WERI-Rb-1 (cell line): ENCODE measurements around the gene KLF18.

Experiments used
- DNase-seq: peaks from one replicate; pipeline ENCODE4 v3.0.0-alpha.2; 2020
- H3K27ac ChIP-seq: fragments of 250-450 bp; sonication (Bioruptor Pico); 2 replicates; pipeline ENCODE4 v1.5.1; 2020; ENCODE audit warnings: mild to moderate bottlenecking, moderate library complexity
- H3K27me3 ChIP-seq: fragments of 250-450 bp; sonication (Bioruptor Pico); 2 replicates; pipeline ENCODE4 v1.5.1; 2021; ENCODE audit warnings: mild to moderate bottlenecking, low read depth, moderate library complexity; ENCODE audit not compliant: insufficient read depth, severe bottlenecking
- H3K36me3 ChIP-seq: fragments of 250-450 bp; sonication (Bioruptor Pico); 2 replicates; pipeline ENCODE4 v1.5.1; 2020; ENCODE audit warnings: mild to moderate bottlenecking, moderate library complexity
- H3K4me3 ChIP-seq: 2 replicates; pipeline ENCODE4 v1.5.1; 2011; ENCODE audit warnings: low read depth, mild to moderate bottlenecking, control low read depth, low read length
- H3K9me3 ChIP-seq: fragments of 250-450 bp; sonication (Bioruptor Pico); 2 replicates; pipeline ENCODE4 v1.5.1; 2021; ENCODE audit warnings: mild to moderate bottlenecking, moderate library complexity; ENCODE audit not compliant: severe bottlenecking
- TF ChIP-seq, protein P1 (sequence below): IDR thresholded peaks from 2 replicates; pipeline ENCODE4 v1.5.1; 2011; ENCODE audit warnings: low read depth, mild to moderate bottlenecking, control low read depth, inconsistent platforms, low read length

The KLF18 gene

DNA sequence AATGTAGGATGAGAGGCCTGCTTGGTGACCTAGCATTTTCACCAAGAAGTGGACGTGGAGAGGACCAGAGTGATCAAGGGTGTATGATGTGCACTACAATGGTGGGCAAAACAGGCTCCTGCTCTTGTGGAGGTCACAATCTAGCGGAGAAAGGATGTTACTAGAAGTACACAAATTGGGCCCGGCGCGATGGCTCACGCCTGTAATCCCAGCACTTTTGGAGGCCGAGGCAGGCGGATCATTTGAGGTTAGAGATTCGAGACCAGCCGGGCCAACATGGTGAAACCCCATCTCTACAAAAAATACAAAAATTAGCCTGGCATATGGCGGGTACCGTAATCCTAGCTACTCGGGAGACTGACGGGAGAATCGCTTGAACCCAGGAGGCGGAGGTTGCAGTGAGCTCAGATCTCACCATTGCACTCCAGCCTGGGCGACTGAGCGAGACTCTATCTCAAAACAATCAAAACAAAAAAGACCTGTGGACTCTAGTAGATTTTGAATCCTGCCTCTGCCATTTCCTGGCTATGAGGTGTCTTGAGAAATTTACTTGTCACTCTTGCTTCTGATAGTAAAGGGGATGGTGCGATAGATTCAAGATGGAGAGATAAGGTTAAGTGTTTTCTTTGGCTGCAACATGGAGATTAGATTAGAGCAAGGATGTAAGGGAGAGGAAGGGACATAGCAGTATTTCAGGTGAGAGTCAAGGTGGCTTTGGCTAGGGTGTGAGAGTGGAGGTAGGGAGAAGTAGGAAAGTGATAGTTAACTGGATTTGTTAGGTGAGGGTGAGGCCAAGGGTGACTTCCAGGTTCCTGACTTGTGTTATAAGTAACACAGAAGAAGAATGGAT lies 7.1 kb downstream of the KLF18 start:
- Histone ChIP-seq H3K27ac (no peak overlapping the region), H3K36me3 (no peaks in the 10 kb centered on the region), H3K9me3 (no peaks in the 10 kb centered on the region), H3K27me3 (no peaks in the 10 kb centered on the region), H3K4me3 (no peak overlapping the region)
- DNase-seq, result no peak
- TF ChIP-seq, protein P1, sequence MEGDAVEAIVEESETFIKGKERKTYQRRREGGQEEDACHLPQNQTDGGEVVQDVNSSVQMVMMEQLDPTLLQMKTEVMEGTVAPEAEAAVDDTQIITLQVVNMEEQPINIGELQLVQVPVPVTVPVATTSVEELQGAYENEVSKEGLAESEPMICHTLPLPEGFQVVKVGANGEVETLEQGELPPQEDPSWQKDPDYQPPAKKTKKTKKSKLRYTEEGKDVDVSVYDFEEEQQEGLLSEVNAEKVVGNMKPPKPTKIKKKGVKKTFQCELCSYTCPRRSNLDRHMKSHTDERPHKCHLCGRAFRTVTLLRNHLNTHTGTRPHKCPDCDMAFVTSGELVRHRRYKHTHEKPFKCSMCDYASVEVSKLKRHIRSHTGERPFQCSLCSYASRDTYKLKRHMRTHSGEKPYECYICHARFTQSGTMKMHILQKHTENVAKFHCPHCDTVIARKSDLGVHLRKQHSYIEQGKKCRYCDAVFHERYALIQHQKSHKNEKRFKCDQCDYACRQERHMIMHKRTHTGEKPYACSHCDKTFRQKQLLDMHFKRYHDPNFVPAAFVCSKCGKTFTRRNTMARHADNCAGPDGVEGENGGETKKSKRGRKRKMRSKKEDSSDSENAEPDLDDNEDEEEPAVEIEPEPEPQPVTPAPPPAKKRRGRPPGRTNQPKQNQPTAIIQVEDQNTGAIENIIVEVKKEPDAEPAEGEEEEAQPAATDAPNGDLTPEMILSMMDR, result no peak

DNA sequence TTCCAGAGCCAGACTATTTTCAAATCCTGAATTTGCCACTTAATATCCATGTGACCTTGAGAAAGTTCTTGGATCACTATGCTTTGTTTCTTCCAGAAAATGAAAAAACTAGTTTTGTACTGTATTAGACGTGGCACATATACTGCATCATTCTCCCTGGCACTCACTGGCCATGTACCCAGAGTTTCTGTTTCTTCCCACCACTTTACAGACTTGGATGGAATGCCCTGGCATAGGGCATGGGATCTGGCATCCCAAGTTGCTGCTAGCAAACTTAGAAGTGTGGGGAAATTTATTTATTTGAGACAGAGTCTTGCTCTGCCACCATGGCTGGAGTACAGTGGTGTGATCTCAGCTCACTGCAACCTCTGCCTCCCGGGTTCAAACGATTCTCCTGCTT lies 10.0 kb downstream of the KLF18 start:
- no peaks in the 10 kb centered on the region for H3K36me3 ChIP-seq
- TF ChIP-seq, protein P1, result no peak
- no peak overlapping the region for H3K4me3 ChIP-seq
- DNase-seq, result no peak
- H3K9me3 ChIP-seq, result no peaks in the 10 kb centered on the region
- H3K27me3 ChIP-seq, result no peaks in the 10 kb centered on the region
- no peak overlapping the region for H3K27ac ChIP-seq

DNA sequence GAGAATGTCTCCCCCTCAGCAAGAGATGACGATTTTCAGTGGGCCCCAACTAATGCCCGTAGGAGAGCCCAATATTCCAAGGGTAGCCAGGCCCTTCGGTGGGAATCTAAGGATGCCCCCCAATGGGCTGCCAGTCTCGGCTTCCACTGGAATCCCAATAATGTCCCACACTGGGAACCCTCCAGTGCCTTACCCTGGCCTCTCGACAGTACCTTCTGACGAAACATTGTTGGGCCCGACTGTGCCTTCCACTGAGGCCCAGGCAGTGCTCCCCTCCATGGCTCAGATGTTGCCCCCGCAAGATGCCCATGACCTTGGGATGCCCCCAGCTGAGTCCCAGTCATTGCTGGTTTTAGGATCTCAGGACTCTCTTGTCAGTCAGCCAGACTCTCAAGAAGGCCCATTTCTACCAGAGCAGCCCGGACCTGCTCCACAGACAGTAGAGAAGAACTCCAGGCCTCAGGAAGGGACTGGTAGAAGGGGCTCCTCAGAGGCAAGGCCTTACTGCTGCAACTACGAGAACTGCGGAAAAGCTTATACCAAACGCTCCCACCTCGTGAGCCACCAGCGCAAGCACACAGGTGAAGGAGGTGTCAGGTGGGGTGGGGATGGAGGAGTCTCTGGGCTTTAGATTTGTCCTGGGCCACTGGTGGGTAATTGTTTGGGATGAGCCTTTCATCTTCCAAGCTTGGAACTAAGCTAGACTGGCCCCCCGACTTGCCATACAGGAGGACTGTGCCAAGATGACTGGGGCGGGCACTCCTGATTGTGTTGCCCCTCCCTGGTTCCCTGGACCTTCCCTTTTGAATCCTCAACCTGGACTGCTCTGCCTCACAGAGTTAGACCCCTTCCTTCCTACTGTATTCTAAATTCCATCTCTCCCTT lies 11.6 kb downstream of the KLF18 start:
- H3K27me3 ChIP-seq, result no peaks in the 10 kb centered on the region

DNA sequence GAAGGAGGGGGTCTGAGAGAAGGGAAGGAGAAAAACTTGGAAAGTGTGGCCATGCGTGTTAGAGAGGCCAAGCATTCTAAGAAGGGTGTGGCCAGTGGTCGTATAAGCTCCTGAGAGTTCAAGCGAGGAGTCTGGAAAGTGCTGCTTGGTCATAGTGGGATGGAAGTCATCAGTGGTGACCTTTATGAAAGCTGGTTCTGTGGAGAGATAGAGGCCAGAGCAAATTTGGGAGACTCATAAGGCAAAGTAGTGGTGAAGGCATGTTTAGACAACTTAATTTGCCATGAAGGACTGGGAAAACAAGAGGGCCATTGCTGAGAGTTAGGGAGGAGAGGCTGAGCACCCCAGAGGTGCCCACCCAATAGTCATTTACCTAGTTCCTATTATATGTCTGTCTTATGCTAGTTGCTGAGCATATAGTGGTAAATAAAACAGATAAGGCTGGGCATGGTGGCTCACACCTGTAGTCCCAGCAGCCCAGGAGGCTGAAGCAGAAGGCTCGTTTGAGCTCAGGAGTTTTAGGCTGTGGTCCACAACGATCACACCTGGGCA lies 21.0 kb downstream of the KLF18 start:
- H3K27ac ChIP-seq, result no peak overlapping the region
- H3K9me3 ChIP-seq, result no peaks in the 10 kb centered on the region
- H3K27me3 ChIP-seq, result no peaks in the 10 kb centered on the region
- no peak for DNase-seq
- H3K36me3 ChIP-seq, result no peaks in the 10 kb centered on the region
- H3K4me3 ChIP-seq, result no peak overlapping the region
- TF ChIP-seq, protein P1, result no peak

More for the DNA sequence above, 11.6 kb downstream of the KLF18 start:
- Histone ChIP-seq H3K9me3 (no peaks in the 10 kb centered on the region), H3K27ac (no peak overlapping the region), H3K4me3 (no peak overlapping the region), H3K36me3 (no peaks in the 10 kb centered on the region)
- DNase-seq, result no peak
- TF ChIP-seq, protein P1, result no peak

DNA sequence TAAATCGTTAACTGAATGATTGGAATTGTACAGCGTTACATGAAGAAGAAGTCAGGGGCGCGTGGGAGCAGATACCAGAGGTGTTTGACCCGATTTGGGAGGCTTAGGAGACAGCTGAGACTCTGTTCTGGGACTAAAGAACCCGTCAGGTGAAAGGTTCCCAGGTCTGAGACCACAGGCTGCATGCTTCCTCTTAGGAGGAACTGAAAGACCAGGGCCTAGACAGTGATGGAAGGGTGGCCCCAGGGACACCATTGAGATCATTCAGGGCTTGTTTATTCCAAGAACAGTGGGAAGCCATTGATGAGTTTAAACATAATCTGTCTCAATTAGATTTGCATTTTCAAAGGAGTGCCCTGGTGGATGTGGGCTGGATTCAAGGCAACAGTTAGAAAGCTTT lies 21.9 kb downstream of the KLF18 start:
- no peaks in the 10 kb centered on the region for H3K9me3 ChIP-seq
- DNase-seq, result no peak

More for the DNA sequence above, 21.9 kb downstream of the KLF18 start:
- TF ChIP-seq, protein P1, result no peak
- no peak overlapping the region for H3K4me3 ChIP-seq
- H3K27ac ChIP-seq, result no peak overlapping the region
- H3K36me3 ChIP-seq, result no peaks in the 10 kb centered on the region
- H3K27me3 ChIP-seq, result no peaks in the 10 kb centered on the region
